Astrocyte (in vitro differentiated cells and primary cell): ENCODE data around the gene KRCC1. TPM values are rescaled to one million over a fixed set of nuclear protein-coding genes. Genes with fewer than 3 reads are reported as not detected.
"Not testable (repeated sequence)": the region's sequence is repeated elsewhere in the genome, so short reads cannot be mapped to it uniquely, and the experiment has no call there.

ENCODE experiments used
- DNase-seq: peaks from one replicate; pipeline ENCODE4 v3.0.0-alpha.2; 2010; ENCODE audit warnings: low read depth
- FAIRE-seq: peaks from 2 replicates; lab custom pipeline; 2011; peaks lifted over from hg19 to GRCh38; lab: Jason Lieb, UNC
- H2AFZ ChIP-seq: 2 replicates; pipeline ENCODE4 v1.6.0; 2012; ENCODE audit warnings: low read depth, low read length, inconsistent platforms
- H3K27ac ChIP-seq: 2 replicates; pipeline ENCODE4 v1.5.1; 2011; ENCODE audit warnings: low read depth, low read length, inconsistent platforms
- H3K27me3 ChIP-seq: 2 replicates; pipeline ENCODE4 v1.6.0; 2011; ENCODE audit warnings: low read length, inconsistent platforms; ENCODE audit not compliant: insufficient read depth
- H3K36me3 ChIP-seq: 2 replicates; pipeline ENCODE4 v1.5.1; 2011; ENCODE audit warnings: low read length, inconsistent platforms; ENCODE audit not compliant: insufficient read depth
- H3K4me1 ChIP-seq: 2 replicates; pipeline ENCODE4 v1.5.1; 2011; ENCODE audit warnings: low read length, inconsistent platforms; ENCODE audit not compliant: insufficient read depth
- H3K4me2 ChIP-seq: 2 replicates; pipeline ENCODE4 v1.6.0; 2012; ENCODE audit warnings: low read length, inconsistent platforms
- H3K4me3 ChIP-seq: 2 replicates; pipeline ENCODE4 v1.5.1; 2011; ENCODE audit warnings: low read depth, mild to moderate bottlenecking, low read length, inconsistent platforms; ENCODE audit not compliant: insufficient read depth
- H3K79me2 ChIP-seq: 2 replicates; pipeline ENCODE4 v1.6.0; 2012; ENCODE audit warnings: mild to moderate bottlenecking, low read length, inconsistent platforms; ENCODE audit not compliant: insufficient read depth
- H3K9ac ChIP-seq: 2 replicates; pipeline ENCODE4 v1.6.0; 2012; ENCODE audit warnings: mild to moderate bottlenecking, low read length, inconsistent platforms
- H3K9me3 ChIP-seq: 2 replicates; pipeline ENCODE4 v1.5.1; 2012; ENCODE audit warnings: low read depth, mild to moderate bottlenecking, low read length, inconsistent platforms; ENCODE audit not compliant: insufficient read depth
- H4K20me1 ChIP-seq: 2 replicates; pipeline ENCODE4 v1.6.0; 2012; ENCODE audit warnings: low read length, inconsistent platforms; ENCODE audit not compliant: insufficient read depth
- H3K27ac Mint-ChIP-seq: one replicate; pipeline ENCODE4 v1.8.0; 2021; ENCODE audit warnings: mild to moderate bottlenecking, mixed read lengths; ENCODE audit not compliant: unreplicated experiment
- H3K27me3 Mint-ChIP-seq: one replicate; pipeline ENCODE4 v1.8.0; 2021; ENCODE audit warnings: low read depth, mixed read lengths; ENCODE audit not compliant: unreplicated experiment
- H3K36me3 Mint-ChIP-seq: one replicate; pipeline ENCODE4 v1.8.0; 2021; ENCODE audit warnings: low read depth, mixed read lengths; ENCODE audit not compliant: unreplicated experiment
- H3K4me1 Mint-ChIP-seq: one replicate; pipeline ENCODE4 v1.8.0; 2021; ENCODE audit warnings: low read depth, mixed read lengths; ENCODE audit not compliant: unreplicated experiment
- H3K4me3 Mint-ChIP-seq: one replicate; pipeline ENCODE4 v1.8.0; 2021; ENCODE audit warnings: mild to moderate bottlenecking, moderate library complexity, mixed read lengths; ENCODE audit not compliant: unreplicated experiment
- H3K9me3 Mint-ChIP-seq: one replicate; pipeline ENCODE4 v1.8.0; 2021; ENCODE audit warnings: mild to moderate bottlenecking, mixed read lengths; ENCODE audit not compliant: unreplicated experiment
- microRNA-seq: library from miRNA; unstranded; fragments of <30 nt; microRNA quantifications from one replicate; pipeline ENCODE4 v1.2.0, GENCODE V29; 2020
- total RNA-seq: library from RNA; stranded (reverse); gene quantifications from 2 replicates; pipeline ENCODE4 v1.2.1, GENCODE V29; 2021

Gene KRCC1
- total RNA-seq, 1 donor from 2014 or later, result 17.7 TPM

GRCh38 chr2:87985902-87986301, 69.7 kb downstream of the KRCC1 start:
- not testable (repeated sequence) for H3K9ac ChIP-seq, H3K27ac Mint-ChIP-seq, H3K4me2 ChIP-seq, H4K20me1 ChIP-seq, H3K9me3 ChIP-seq, FAIRE-seq, H3K27me3 Mint-ChIP-seq, H3K4me3 ChIP-seq, H3K27me3 ChIP-seq, H2AFZ ChIP-seq, H3K79me2 ChIP-seq, H3K4me3 Mint-ChIP-seq, H3K27ac ChIP-seq, DNase-seq, H3K9me3 Mint-ChIP-seq, H3K4me1 Mint-ChIP-seq, H3K4me1 ChIP-seq, H3K36me3 Mint-ChIP-seq, H3K36me3 ChIP-seq

DNA sequence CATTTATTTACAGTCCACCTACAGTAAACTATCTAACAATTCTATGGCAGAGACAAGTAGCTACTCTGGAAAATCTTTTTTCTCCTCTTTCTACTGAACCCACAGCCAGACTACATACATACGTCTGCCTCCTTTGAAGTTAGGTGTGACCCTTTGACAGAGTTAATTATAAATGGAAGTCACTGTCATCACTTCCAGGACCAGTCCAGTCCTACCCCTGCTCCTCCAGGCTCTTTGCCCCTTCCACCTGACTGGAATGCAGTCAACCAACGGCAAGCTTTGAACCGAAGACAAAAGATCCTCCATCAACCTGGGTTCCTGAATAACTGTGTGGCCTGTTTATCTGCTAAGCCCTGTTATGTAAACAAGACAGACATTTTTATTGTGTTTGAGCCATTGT, 74.4 kb downstream of the KRCC1 start:
- not testable (repeated sequence) for H3K4me3 ChIP-seq, H3K36me3 Mint-ChIP-seq, H2AFZ ChIP-seq, FAIRE-seq, H3K79me2 ChIP-seq, H3K27ac ChIP-seq, H3K27ac Mint-ChIP-seq, H3K27me3 Mint-ChIP-seq, H3K36me3 ChIP-seq, H3K9me3 Mint-ChIP-seq, H3K9ac ChIP-seq, H3K4me3 Mint-ChIP-seq, DNase-seq, H3K4me1 ChIP-seq, H3K9me3 ChIP-seq, H3K4me1 Mint-ChIP-seq, H3K27me3 ChIP-seq, H4K20me1 ChIP-seq, H3K4me2 ChIP-seq

Small RNAs within 50 kb of the gene (microRNA-seq; reads per million reads assigned to microRNA genes)
- gene MIR4780, result not detected

Other genes starting within 250 kb of the KRCC1 start
- 7.4 and 7.5 TPM in 2 replicates for gene RGPD2, start 230.0 kb downstream of the KRCC1 start, total RNA-seq
- gene RNU2-63P, start 39.2 kb downstream of the KRCC1 start, total RNA-seq, result 4.2 and 6.6 TPM in 2 replicates
- not detected in 2 replicates for gene SMYD1, start 12.0 kb upstream of the KRCC1 start, total RNA-seq
- gene FABP1, start 72.3 kb upstream of the KRCC1 start, total RNA-seq, result not detected in 2 replicates
- gene THNSL2, start 114.6 kb upstream of the KRCC1 start, total RNA-seq, result 14.5 and 16.4 TPM in 2 replicates